Medulla oblongata (tissue), 1 donor: Measurements from ENCODE around the gene GALNT2.
A peak's percentile ranks its signal among the peaks of the same experiment; 100 is the strongest.

Experiments used
- DNase-seq: peaks from one replicate; pipeline ENCODE4 v3.0.0-alpha.2; 2015; ENCODE audit errors: extremely low spot score

GALNT2 gene

DNA sequence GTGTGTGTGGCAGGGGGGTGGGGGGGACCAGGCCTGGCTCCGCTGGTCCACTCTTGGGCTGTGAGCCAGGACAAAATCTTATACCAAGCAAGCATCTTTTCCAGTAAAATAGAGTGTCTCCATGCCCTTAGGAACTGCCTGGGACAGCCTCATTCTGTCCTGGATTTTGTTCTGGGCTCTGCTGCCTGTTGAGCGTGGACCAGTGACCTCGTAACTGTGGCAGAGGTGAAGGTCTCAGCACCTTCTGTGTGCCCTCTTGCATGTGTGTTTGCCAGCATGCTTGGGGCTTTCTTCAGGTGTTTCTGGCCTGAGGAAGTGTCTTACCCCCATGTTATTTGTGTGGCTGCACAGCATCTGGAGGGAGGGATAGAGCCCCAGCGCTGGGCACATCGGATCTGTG is 45.7 kb downstream of the GALNT2 start:
- no peak for DNase-seq

DNA sequence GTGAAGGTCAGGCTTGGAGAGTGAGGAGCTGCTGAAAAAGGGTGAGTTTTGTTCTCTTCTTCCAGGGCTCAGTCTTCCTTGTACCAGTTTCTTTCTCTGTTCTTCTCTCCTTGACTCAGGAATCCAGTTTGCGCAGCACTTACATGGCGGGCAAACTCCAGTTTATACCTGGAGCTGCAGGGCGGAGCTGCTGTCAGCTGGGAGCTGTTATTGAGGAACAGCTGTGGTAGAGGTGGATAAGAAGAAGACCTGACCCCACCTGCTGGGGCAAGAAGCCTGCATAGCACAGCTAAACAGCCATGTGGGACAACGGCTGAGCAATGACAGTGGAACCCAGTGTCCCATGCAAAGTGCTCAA is 46.2 kb downstream of the GALNT2 start:
- DNase-seq, result no peak

DNA sequence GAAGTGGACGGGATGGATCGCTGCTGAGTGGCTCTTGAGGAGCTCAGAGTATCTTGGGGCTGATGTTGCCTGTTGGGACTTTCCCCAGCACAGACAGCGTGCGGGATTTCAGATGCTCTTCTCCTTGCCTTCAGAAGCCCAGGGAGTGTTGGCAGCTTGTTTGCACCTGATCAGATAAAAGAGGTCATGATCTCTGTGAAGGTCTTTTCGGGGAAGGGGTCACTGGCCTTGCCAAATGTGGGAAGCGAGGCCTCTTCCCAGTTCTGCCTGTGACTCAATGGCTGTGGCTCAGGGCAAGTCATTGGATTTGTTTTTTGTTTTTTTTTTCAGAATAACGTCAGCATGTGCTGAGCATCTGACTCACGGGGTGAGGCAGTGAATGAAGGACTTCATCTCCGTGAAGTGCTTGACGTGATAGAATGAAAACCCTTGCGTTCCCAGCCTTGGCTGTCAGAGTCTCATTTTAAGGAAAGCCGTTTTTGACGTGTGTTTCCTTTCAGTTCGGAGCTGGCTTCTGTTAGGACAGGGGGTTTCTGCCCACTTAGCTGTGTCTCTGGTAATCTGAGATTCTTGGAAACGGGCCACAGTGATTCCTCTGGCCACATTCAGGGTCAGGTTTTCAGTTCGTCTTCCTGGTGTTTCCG is 46.7 kb downstream of the GALNT2 start:
- peak; percentile 53 for DNase-seq

DNA sequence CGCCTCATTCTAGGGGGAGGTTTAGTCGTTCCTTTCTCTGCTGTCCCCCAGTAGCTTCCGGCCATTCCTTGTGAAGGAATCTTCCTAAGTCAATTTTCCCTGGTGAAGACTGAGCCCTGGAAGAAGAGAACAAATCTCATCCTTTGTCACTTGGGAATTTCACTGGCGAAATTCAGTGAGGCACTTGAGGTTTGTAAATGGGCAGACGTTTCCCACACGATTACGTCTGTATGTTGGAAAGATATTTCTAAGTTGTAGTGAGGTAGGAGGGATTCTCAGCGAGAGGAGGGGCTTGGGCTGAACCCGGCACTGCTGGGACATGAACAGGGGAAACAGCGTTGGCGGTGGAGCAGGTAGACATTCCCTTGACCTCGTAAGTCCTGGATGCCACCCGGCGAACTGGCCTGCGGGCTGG is 47.2 kb downstream of the GALNT2 start:
- DNase-seq, result no peak

DNA sequence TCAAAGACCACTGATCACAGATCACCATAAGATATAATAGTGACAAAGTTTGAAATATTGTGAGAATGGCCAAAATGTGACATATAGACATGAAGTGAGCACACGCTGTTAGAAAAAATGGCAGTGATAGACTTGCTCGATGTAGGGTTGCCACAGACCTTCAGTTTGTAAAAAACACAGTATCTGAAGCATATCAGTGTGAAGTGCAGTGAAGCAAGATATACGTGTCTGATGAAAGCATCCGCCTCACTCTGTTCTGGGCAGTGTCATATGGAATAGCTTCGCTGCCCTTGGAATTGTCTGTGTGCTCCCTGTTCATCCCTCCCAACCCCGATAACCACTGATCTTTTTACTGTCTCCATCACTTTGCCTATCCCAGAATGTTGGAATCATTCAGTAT is 50.7 kb downstream of the GALNT2 start:
- DNase-seq, result no peak

DNA sequence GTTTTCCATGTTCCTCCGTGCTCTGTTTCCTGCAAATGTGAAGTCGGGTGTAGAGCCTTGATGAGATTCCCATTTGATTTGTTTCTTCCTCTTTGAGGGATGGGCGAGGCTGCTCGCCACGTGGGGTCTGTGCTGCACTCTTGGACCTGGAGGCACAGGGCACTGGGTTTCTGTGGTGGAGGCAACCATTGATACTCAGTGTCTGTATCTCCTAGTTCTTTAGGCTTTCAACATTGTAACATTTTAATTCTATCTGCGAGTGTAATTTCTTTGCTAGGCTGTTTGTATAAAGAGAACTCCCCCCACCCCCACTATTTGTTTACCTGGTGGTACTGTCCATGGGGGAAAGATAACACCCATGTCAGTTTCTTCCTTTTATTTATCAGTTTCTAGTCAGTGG is 52.3 kb downstream of the GALNT2 start:
- no peak for DNase-seq

DNA sequence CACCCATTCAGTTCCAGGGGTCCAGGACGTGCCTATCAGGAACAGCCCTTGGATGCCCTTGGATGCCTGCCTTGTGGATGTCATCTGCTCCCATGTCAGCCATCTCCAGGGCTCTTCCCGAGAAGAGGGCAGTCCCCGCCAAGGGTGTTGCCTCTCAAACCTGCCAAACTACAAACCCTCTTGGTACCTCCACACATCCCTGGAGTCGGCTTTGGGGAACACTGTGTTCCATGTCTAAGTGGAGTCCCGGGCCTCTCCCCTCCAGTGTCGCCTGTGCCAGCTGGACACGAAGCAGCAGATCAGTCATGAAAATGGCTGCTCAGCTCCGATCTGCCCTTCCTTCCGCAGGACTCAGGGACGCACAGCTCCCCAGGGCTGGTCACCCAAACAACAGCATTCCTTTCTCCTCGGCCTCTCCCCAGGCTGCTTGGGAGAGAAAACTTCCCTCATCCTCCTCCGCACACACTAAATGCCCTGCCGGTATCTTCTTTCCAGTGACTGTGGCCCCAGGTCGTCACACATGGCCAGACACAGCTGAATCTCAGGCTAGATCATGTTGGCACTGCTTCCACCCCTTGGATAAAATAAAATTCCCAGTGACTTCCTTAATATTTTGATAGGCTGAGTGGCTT is 53.4 kb downstream of the GALNT2 start:
- no peak for DNase-seq

DNA sequence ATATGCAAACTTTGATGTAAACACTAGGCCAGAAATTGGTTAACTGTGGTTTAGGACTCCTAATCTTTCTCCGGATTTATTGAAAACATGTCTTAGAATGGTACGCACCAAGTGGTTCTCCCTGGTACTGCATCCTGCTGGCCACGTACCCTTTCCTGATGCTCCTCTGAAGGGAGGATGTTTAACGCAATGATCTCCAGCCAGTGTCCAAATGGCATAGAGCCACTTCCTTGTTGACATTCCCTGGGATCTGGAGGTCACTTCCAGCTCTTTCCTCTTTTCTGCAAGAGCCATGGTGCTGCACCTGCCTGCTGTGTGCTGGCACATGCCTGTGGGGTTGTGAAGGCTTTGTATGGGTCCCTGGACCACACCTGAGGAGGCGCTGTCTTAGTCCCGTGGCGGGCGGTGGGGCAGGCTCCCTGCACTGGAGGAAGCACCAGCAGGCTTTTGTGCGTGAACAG is 53.9 kb downstream of the GALNT2 start:
- no peak for DNase-seq

DNA sequence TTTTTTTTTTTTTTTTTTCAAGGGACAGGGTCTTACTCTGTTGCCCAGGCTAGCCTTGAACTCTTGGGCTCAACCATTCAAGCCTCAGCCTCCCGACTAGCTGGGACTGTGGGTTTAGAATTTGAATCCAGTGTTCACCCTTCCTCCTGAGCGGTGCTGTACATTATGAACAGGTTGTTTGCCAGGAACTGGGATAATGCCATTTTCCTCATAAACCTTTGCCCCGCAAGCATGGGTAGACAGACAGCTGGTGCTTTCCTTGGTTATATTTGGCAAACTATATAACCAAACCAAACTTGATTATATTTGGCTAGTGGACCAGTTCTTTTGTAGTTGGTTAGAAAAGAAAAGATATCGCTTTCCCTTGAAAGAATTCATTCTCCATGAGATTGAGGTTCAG is 54.9 kb downstream of the GALNT2 start:
- DNase-seq, result no peak

DNA sequence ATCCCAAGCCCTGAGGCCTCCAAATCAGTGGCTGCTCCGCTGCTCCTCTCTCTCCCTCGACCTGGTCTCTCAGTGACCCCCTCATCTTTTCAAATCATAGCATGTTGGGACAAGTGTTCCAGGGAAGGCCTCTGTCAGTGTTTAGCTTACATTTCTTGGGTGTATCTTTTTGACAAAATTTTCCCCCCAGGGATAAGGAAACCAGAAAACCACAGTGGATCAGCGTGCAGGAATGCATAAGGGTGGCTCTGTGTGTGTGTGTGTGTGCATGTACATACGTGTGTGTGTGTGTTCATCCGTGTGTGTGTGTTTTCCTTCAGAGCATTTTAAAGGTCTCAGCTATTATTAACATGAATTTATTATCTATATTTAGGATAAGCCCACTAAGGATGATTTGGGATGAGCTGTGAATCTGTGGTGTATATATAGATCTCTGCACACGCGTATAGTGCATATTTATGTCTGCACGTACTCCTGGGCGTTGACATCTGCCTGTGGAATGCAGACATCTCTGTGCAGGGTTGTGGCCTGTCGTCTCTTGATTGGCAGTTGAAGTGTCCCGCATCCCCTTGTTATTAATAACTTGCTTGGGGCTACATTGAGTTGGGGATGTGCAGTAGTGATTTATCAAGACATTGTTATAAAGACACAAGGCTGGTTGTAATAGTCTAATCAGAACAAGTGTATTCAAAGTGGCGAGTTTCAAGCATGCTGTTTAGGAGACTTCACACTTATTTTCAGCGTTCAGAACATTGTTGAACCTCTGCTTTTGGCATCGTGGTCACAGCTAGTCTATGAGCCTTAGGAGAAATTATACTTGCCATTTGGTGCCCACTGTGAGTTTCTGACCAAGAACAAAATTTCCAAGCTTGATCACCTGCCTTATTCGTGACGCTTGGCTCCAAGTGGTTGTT is 55.6 kb downstream of the GALNT2 start:
- no peak for DNase-seq

DNA sequence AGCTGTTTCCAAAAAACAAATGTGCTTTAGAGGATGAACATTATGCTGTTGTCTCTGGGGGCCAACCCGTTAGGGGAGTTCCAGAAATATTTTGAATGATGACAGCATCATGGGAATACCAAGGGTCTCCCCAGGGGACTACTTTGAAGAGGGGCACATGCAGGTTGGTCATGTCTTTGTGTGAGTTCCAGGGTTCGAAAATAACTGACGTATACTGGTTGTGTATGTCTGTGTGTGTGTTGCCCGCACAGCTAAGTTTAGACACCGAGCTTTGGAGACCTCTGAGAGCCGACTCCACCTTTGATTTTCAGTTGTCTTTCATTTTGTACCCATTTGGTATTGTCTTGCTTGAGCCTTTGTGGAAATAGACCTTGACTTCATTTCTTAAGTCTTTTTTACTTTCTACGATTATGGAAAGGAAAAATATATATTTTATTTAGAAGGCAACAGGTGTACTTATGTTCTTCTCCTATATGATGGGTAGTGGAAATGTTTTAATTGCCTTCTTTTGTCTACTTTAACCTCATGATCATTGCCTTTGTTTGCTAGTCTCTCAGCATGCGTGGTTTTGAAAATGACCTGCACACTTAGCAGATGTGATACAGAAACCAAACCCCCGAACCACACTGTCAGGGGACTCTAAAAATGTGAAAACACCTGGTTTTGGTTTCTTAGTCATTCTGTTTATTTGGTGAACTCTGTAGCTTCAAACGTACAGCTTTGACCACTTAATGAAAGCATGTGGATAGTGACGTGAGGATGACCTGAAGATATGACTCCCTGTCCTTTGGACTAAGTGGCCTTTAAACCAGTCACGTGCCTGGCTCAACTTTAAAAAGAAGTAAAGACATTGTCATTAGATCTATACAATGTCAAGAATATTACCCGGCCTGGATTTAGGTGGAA is 56.5 kb downstream of the GALNT2 start:
- no peak for DNase-seq

DNA sequence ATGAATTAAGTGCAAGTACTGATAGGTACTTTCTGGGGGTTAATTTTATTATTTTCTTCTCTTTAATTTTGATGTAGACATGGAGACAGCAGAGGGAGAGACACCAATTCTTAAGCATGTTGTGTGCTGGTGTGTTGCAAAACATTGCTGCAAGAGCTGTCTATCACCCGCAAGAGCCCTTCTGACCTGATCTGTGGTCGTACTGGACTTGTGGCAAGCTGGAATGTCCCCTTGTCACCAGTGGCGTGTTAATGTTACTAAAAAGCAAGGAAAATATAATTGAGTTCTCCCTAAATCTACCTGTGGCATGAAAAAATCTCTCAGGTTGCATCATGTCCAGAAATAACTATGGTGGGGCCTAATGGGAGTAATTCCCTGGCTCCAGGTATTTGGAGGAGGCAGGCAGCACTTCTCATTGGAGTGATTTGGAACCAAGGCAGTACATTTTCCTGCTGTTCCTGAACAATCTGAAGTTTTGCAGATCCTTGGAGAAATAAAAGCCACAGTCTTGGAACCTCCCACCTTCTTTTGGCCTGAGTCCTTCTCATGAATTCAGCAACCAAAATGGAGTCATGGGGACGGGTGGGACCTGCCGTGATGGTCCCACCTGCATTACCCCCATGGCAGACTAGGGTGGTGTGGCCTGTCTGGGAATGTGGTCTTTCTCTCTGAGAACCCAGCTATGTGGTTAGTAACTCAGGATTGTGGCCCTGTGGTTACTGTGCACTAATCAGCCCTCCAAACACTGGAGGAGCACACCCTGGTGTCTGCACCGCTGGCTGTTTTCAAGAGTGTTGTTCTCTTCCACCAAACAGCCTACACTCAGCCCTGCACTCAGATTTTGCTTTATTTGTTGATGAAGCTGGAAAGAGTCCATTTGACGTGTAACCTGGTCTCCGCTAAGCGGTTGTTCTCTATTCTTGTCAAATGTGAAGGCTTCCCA is 57.4 kb downstream of the GALNT2 start:
- no peak for DNase-seq

DNA sequence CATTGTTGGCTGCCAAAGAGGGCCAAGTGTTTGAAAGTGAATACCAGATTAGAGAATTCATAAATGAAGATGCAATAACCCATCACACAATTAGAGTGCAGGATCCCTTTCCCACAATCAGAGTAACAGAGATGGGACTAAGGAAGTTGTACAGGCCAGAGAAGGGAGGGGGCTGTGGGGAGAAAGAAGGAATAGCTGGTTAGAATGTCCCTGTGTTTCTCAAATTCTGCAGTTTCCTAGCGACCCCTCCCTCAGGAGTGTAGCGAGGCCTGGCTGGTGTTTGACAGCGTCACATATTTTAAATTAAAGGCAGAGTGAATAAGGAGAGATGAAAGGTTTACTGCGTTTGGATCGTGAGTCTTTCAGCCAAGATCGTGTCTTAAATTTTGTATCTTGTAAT is 58.1 kb downstream of the GALNT2 start:
- DNase-seq, result no peak

DNA sequence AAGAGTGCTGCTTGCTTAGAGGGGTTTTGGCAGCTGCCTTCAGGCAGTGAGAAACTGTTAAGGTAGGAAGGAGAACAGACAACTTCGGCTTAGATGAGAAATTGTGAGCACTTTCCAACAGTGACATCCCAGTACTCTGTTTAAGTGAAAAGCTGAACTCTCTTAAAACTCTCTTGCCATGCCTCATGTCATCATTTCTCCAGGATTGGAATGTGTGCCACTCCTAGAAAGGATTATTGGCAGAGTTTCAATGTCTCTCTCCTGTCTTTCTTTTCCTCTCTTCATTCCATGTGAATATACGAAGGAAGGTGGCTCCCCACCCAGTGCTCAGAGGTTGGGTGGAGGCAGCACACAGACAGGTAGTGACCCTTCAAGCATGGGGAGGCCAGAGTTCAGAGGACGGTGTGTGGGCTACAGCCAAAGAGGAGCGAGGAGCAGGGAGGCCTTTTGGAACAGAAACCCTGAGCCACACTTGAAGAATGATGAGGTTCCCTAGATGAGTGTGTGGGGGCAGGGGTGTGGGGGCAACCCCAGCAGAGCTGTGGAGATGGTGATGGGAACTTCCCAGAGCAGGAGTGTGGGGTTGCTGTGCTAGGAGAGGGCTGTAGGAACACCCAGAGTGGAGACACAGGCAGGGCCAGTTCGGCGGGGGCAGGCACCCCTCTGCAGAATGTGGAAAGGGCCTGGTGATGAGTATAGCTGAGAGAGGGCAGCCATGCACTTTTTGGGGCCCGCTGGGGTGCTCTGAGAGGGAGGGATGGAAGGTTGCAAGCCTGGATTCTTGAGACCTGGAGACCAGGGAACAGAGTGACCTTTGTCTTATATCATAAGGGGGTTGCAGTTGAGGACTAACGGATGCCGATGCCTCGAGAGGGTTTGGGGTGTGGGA is 58.8 kb downstream of the GALNT2 start:
- DNase-seq, result no peak

DNA sequence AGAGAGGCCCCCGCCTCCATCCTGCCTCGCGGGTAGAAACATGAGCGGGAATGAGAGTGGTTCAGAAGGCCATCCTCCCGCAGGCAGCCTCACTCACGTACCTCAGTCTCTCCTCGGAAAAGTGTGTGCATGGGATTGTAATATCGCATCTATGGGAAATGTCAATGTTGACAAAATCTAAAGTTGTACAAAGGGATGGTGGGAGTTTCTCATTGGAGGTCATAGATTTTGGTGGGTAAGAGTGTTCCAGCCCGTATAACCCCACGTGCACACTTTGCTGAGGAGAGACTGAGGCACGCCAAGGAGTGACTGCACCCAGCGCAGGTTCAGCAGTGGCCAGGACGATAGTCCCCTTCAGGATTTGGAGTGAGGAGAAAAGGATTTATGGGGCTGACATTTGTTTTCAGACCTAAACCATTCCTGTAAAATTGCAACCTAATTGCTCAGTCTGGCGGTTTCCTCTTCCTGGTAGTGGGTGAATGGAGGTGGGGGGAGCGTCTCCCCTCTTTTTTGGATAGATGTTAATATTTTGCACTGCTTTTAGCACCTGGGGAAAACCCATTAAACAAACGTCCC is 59.6 kb downstream of the GALNT2 start:
- no peak for DNase-seq

DNA sequence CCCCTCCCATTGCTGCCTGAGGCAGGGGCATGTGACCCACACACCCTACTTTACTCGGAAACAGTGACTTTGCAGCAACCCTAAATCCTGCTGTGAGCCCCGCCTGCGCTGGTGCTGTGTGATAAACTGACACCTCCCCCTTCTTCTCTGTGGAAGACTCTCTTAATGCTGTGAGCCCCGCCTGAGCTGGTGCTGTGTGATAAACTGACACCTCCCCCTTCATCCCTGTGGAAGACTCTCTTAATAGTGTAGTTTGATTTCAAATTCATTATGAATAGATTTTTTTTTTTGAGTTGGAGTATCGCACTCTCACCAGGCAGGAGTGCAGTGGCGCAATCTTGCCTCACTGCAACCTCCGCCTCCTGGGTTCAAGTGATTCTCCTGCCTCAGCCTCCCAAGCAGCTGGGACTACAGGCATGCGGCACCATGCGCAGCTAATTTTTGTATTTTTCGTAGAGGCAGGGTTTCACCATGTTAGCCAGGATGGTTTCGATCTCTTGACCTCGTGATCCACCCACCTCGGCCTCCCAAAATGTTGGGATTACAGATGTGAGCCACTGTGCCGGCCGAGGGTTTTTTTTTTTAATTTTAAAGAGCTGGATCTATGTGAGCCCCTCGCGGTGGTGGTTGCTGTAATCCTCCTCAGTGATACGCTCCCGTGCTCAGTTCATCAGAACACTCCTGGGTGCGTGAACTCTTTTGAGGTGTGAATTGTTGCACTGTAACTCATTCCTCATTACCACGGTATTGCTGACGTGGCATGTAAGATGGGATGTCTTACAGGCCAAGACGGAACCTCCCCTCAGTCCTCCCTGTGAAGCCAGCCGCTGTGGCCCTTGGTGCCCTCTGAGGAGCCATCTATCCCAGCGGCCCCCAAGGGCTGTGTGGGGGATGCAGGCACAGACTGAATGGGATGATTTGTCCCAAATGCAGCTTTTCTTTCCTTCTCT is 60.3 kb downstream of the GALNT2 start:
- DNase-seq, result no peak

DNA sequence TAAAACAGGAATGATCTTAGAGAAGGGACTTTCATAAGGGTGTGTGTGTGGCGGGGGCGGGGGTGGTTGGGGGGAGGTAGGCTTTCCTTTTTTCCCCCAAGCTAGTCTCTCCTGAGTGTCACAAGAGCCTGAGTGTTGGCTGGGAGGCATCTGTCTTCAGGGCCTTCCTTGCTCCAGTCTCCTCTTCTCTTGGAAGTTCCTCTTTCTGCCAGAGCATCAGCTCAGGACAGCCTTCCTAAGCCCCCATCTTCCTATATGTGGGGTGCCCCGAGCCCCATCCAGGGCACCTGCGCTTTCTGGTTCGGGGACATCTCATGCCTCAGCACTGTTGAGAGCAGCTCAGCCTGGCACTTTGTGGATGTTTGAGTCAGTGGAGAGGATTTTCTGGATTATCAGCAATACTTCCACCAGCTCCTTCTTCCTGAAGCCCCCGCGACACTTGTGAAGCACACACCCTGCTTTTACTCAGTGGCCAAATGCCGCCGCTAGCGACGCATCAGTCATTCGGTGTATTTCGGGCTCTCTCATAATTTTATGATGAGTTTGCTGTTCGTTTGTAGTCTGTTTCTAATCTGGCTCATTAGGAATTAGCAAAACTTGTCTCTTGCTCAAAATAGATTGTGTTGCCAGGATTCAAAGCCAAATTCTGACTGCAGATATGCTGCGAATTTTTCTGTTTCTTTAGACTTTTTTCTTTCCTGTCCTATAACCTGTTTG is 61.7 kb downstream of the GALNT2 start:
- no peak for DNase-seq
